ENCODE data around the gene GNAS. TPM values are rescaled to one million over a fixed set of nuclear protein-coding genes. Genes with fewer than 3 reads are reported as not detected.

GNAS gene
- total RNA-seq, 2 experiments from 2014 or later: 638 to 913 TPM

GRCh38 chr20:58822748-58823730 lies 29.5 kb upstream of the GNAS start:
- DNase-seq (ENCODE audit: low spot score): no peak
- TF ChIP-seq, protein P1, sequence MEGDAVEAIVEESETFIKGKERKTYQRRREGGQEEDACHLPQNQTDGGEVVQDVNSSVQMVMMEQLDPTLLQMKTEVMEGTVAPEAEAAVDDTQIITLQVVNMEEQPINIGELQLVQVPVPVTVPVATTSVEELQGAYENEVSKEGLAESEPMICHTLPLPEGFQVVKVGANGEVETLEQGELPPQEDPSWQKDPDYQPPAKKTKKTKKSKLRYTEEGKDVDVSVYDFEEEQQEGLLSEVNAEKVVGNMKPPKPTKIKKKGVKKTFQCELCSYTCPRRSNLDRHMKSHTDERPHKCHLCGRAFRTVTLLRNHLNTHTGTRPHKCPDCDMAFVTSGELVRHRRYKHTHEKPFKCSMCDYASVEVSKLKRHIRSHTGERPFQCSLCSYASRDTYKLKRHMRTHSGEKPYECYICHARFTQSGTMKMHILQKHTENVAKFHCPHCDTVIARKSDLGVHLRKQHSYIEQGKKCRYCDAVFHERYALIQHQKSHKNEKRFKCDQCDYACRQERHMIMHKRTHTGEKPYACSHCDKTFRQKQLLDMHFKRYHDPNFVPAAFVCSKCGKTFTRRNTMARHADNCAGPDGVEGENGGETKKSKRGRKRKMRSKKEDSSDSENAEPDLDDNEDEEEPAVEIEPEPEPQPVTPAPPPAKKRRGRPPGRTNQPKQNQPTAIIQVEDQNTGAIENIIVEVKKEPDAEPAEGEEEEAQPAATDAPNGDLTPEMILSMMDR (conservative IDR thresholded peaks at IDR 0.05; ENCODE audit: low read length): no peak
- TF ChIP-seq EZH2phosphoT487 (IDR thresholded peaks at IDR 0.05; ENCODE audit: borderline replicate concordance, low read depth, low read length): no peak
- H3K9me2 ChIP-seq (ENCODE audit: insufficient read depth, low read length): no peaks in the 10 kb centered on the region
- H3K79me2 ChIP-seq (ENCODE audit: insufficient read depth, low read depth, low read length): no peaks in the 10 kb centered on the region
- intact Hi-C loops (cut with micrococcal nuclease; ENCODE audit: unreplicated experiment): no loop called here
- POLR2A ChIA-PET: no interaction called here
- H2AFZ ChIP-seq (ENCODE audit: low read length): no peak overlapping the region
- no peak overlapping the region for H3K4me3 ChIP-seq (ENCODE audit: low read depth, low read length, poor library complexity, severe bottlenecking)
- H3K9me3 ChIP-seq (ENCODE audit: low read length): no peaks in the 10 kb centered on the region
- H3K4me2 ChIP-seq (ENCODE audit: low read length): no peak overlapping the region
- no TSS peak for BruUV-seq (replicated peaks)
- no peak overlapping the region for H3K27ac ChIP-seq (ENCODE audit: low read depth, low read length, poor library complexity, severe bottlenecking)
- H3K36me3 ChIP-seq (ENCODE audit: insufficient read depth, low read length): peaks cover 8% of the 10 kb centered on the region; the same call in 1 of the 2 replicates
- H4K20me1 ChIP-seq (ENCODE audit: insufficient read depth, low read length): no peaks in the 10 kb centered on the region
- CTCF ChIA-PET (ENCODE audit: unreplicated experiment): no interaction called here
- no peaks in the 10 kb centered on the region for H3K4me1 ChIP-seq (ENCODE audit: insufficient read depth, low read length, poor library complexity, severe bottlenecking)

DNA sequence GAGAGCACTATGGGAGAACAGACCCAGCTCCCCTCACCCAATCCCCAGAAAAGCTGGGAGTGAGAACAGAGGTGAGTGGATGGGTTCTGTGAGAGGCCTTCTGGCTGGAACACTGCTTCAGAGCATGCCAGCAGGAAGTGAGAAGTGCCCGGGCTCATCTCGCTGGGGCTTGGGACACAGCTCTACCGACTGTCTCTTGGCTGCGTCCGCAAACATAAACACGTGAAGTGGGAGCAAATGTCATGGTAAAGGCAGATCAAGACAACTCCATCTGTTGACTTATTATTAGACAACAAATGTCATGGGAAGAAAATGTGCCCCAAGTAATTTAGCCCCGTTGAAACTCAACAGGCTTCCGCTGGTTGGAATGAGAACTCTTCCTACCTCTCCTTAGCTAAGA lies 27.7 kb upstream of the GNAS start:
- no peaks in the 10 kb centered on the region for H3K9me3 ChIP-seq (ENCODE audit: low read length)
- no peak for DNase-seq (ENCODE audit: low spot score)
- intact Hi-C loops (cut with micrococcal nuclease; ENCODE audit: unreplicated experiment): no loop called here
- H4K20me1 ChIP-seq (ENCODE audit: insufficient read depth, low read length): no peaks in the 10 kb centered on the region
- no peak overlapping the region for H3K27ac ChIP-seq (ENCODE audit: low read depth, low read length, poor library complexity, severe bottlenecking)
- CTCF ChIA-PET (ENCODE audit: unreplicated experiment): no interaction called here
- no peak for TF ChIP-seq EZH2phosphoT487 (IDR thresholded peaks at IDR 0.05; ENCODE audit: borderline replicate concordance, low read depth, low read length)
- TF ChIP-seq, protein P1 (conservative IDR thresholded peaks at IDR 0.05; ENCODE audit: low read length): no peak
- POLR2A ChIA-PET: no interaction called here
- H3K4me3 ChIP-seq (ENCODE audit: low read depth, low read length, poor library complexity, severe bottlenecking): no peak overlapping the region
- no peak overlapping the region for H3K4me2 ChIP-seq (ENCODE audit: low read length)
- no peaks in the 10 kb centered on the region for H3K9me2 ChIP-seq (ENCODE audit: insufficient read depth, low read length)
- H3K79me2 ChIP-seq (ENCODE audit: insufficient read depth, low read depth, low read length): no peaks in the 10 kb centered on the region
- no TSS peak for BruUV-seq (replicated peaks)
- H3K4me1 ChIP-seq (ENCODE audit: insufficient read depth, low read length, poor library complexity, severe bottlenecking): no peaks in the 10 kb centered on the region
- H3K36me3 ChIP-seq (ENCODE audit: insufficient read depth, low read length): peaks cover 14% of the 10 kb centered on the region; the same call in 1 of the 2 replicates
- H2AFZ ChIP-seq (ENCODE audit: low read length): no peak overlapping the region

DNA sequence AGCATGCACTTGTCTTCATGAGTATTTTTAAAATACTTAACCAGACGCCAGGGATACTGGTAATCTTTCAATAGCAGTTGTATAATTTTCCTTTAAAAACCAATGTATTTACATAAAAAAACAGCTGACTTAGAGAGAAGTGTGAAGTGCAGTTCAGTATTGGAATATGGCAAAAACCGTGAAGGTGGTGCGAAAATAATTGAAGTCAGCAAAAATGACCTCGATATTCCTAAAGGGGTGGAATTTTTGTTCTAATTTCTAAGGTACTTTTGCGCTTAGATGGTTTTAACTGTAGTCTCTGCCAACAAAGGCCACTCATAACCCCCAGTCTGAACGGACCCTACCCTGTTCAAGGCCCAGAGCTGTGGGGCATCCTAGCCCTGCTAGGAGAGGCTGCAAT lies 27.1 kb upstream of the GNAS start:
- ChIA-PET CTCF (ENCODE audit: unreplicated experiment) (no interaction called here), POLR2A (no interaction called here)
- TF ChIP-seq, protein P1 (conservative IDR thresholded peaks at IDR 0.05; ENCODE audit: low read length): no peak
- no peak for TF ChIP-seq EZH2phosphoT487 (IDR thresholded peaks at IDR 0.05; ENCODE audit: borderline replicate concordance, low read depth, low read length)
- BruUV-seq (replicated peaks): no TSS peak
- H3K9me2 ChIP-seq (ENCODE audit: insufficient read depth, low read length): no peaks in the 10 kb centered on the region
- no peaks in the 10 kb centered on the region for H4K20me1 ChIP-seq (ENCODE audit: insufficient read depth, low read length)
- no peak overlapping the region for H3K4me3 ChIP-seq (ENCODE audit: low read depth, low read length, poor library complexity, severe bottlenecking)
- no peak overlapping the region for H2AFZ ChIP-seq (ENCODE audit: low read length)
- H3K4me2 ChIP-seq (ENCODE audit: low read length): no peak overlapping the region
- H3K9me3 ChIP-seq (ENCODE audit: low read length): no peaks in the 10 kb centered on the region
- H3K79me2 ChIP-seq (ENCODE audit: insufficient read depth, low read depth, low read length): no peaks in the 10 kb centered on the region
- intact Hi-C loops (cut with micrococcal nuclease; ENCODE audit: unreplicated experiment): no loop called here
- H3K36me3 ChIP-seq (ENCODE audit: insufficient read depth, low read length): peaks cover 14% of the 10 kb centered on the region; the same call in 1 of the 2 replicates
- no peak for DNase-seq (ENCODE audit: low spot score)
- no peaks in the 10 kb centered on the region for H3K4me1 ChIP-seq (ENCODE audit: insufficient read depth, low read length, poor library complexity, severe bottlenecking)
- H3K27ac ChIP-seq (ENCODE audit: low read depth, low read length, poor library complexity, severe bottlenecking): no peak overlapping the region

Data from OCI-LY7 (cell line).